SK-MEL-5 (cell line): Measurements from ENCODE around the gene CDH15. TPM values are rescaled to one million over a fixed set of nuclear protein-coding genes. Genes with fewer than 3 reads are reported as not detected.
"Not testable (repeated sequence)": the region's sequence is repeated elsewhere in the genome, so short reads cannot be mapped to it uniquely, and the experiment has no call there.

Experiments used
- DNase-seq: peaks from one replicate; pipeline ENCODE4 v3.0.0-alpha.2; 2016; ENCODE audit warnings: low read depth, low spot score
- in situ Hi-C: cut with HindIII; loops from 2 replicates; pipeline ENCODE4 v1.10.0; 2016; ENCODE audit warnings: low sequenced_read_pairs, high pct_unique_total_duplicates, low pct_unique_long_range_greater_than_20kb
- total RNA-seq: library from RNA; depleted of rRNA; stranded (reverse); fragments of >200 nt; shearing (Covaris generic); gene quantifications from 2 replicates; pipeline ENCODE4 v1.2.3, GENCODE V29; 2014

The CDH15 gene
- total RNA-seq, 1 experiment from 2014 or later: not detected

- no peak for DNase-seq
- in situ Hi-C loops: no loop called here
Measured at GRCh38 chr16:89164847-89165680, 6.5 kb upstream of the CDH15 start.

- in situ Hi-C loops, DNase-seq: not testable (repeated sequence)
Measured at GRCh38 chr16:89165681-89165979, 5.9 kb upstream of the CDH15 start.

GRCh38 chr16:89166696-89167424 lies 4.7 kb upstream of the CDH15 start:
- in situ Hi-C loops: no loop called here
- DNase-seq: no peak

GRCh38 chr16:89167425-89167941 lies 4.1 kb upstream of the CDH15 start:
- in situ Hi-C loops: no loop called here
- DNase-seq: peak; percentile 81

- DNase-seq: no peak
- in situ Hi-C loops: no loop called here
Measured at GRCh38 chr16:89168381-89169189, 3.0 kb upstream of the CDH15 start.

- no peak for DNase-seq
- in situ Hi-C loops: no loop called here
Measured at GRCh38 chr16:89169778-89170177, 1.8 kb upstream of the CDH15 start.

- no peak for DNase-seq
- in situ Hi-C loops: no loop called here
Measured at GRCh38 chr16:89170346-89171215, 967 bp upstream of the CDH15 start.

GRCh38 chr16:89172171-89172527 lies 601 bp downstream of the CDH15 start:
- DNase-seq: no peak
- in situ Hi-C loops: no loop called here

GRCh38 chr16:89172528-89173173 lies 1.1 kb downstream of the CDH15 start:
- no peak for DNase-seq
- in situ Hi-C loops: no loop called here

- in situ Hi-C loops: no loop called here
- no peak for DNase-seq
Measured at GRCh38 chr16:89173174-89173921, 1.8 kb downstream of the CDH15 start.

GRCh38 chr16:89174055-89174827 lies 2.7 kb downstream of the CDH15 start:
- DNase-seq: no peak
- in situ Hi-C loops: no loop called here

GRCh38 chr16:89174877-89175276 lies 3.3 kb downstream of the CDH15 start:
- DNase-seq: no peak
- in situ Hi-C loops: no loop called here

GRCh38 chr16:89175280-89176146 lies 4.0 kb downstream of the CDH15 start:
- in situ Hi-C loops: no loop called here

GRCh38 chr16:89176147-89176690 lies 4.7 kb downstream of the CDH15 start:
- in situ Hi-C loops: no loop called here
- DNase-seq: no peak

More at GRCh38 chr16:89175280-89176146, 4.0 kb downstream of the CDH15 start:
- no peak for DNase-seq
